ENCODE data around the gene ADH1A. TPM values are rescaled to one million over a fixed set of nuclear protein-coding genes. Genes with fewer than 3 reads are reported as not detected.
"Not testable (repeated sequence)": the region's sequence is repeated elsewhere in the genome, so short reads cannot be mapped to it uniquely, and the experiment has no call there.

ADH1A gene
- total RNA-seq, 3 donors from 2014 or later = 0.20 to 2.4 (median 0.80) TPM

- TF ChIP-seq CTCF (IDR thresholded peaks at IDR 0.05) = no peak
- DNase-seq (no peak), ATAC-seq (no peak)
- intact Hi-C loops (cut with DNase I, micrococcal nuclease) = no loop called here
- Histone ChIP-seq H3K4me1 (ENCODE audit: low read depth) (no peaks in the 10 kb centered on the region), H3K4me3 (no peak overlapping the region), H3K36me3 (ENCODE audit: low read depth) (no peaks in the 10 kb centered on the region), H3K9me3 (peaks cover 3% of the 10 kb centered on the region)
Observed at GRCh38 chr4:99329876-99330275, 39.1 kb upstream of the ADH1A start.

- Histone ChIP-seq H3K36me3 (ENCODE audit: low read depth) (no peaks in the 10 kb centered on the region), H3K9me3 (peaks cover 3% of the 10 kb centered on the region), H3K4me1 (ENCODE audit: low read depth) (no peaks in the 10 kb centered on the region), H3K4me3 (no peak overlapping the region)
- DNase-seq = peak in 1 of 3 donors; percentile 41
- TF ChIP-seq CTCF (IDR thresholded peaks at IDR 0.05) = no peak
- intact Hi-C loops (cut with DNase I, micrococcal nuclease) = no loop called here
- ATAC-seq = peak; percentile 34
Observed at GRCh38 chr4:99324979-99325378, 34.2 kb upstream of the ADH1A start.

GRCh38 chr4:99324361-99324760, 33.6 kb upstream of the ADH1A start:
- Histone ChIP-seq H3K4me1 (ENCODE audit: low read depth) (no peaks in the 10 kb centered on the region), H3K9me3 (peaks cover 3% of the 10 kb centered on the region), H3K36me3 (ENCODE audit: low read depth) (no peaks in the 10 kb centered on the region), H3K4me3 (no peak overlapping the region)
- no peak for DNase-seq
- no peak for ATAC-seq
- intact Hi-C loops (cut with DNase I, micrococcal nuclease) = no loop called here
- TF ChIP-seq CTCF (IDR thresholded peaks at IDR 0.05) = no peak

GRCh38 chr4:99323756-99324155, 33.0 kb upstream of the ADH1A start:
- H3K4me1 ChIP-seq (ENCODE audit: low read depth) = no peaks in the 10 kb centered on the region
- peaks cover 3% of the 10 kb centered on the region for H3K9me3 ChIP-seq
- intact Hi-C loops (cut with DNase I, micrococcal nuclease) = no loop called here
- H3K4me3 ChIP-seq = no peak overlapping the region
- TF ChIP-seq CTCF (IDR thresholded peaks at IDR 0.05) = no peak
- H3K36me3 ChIP-seq (ENCODE audit: low read depth) = no peaks in the 10 kb centered on the region
- peak; percentile 30 for ATAC-seq
- no peak for DNase-seq

GRCh38 chr4:99321241-99322191, 30.7 kb upstream of the ADH1A start, which contains the start of gene ADH1B:
ADH1B (minus strand) TSS chr4:99321401; CDS start chr4:99321331, 70 bp downstream.
- Histone ChIP-seq H3K4me3 (no peak within 1 kb of the TSS), H3K36me3 (ENCODE audit: low read depth) (no peaks in the 10 kb centered on the region), H3K9me3 (no peaks in the 10 kb centered on the region), H3K4me1 (ENCODE audit: low read depth) (no peaks in the 10 kb centered on the region)
- intact Hi-C loops (cut with DNase I, micrococcal nuclease) = no loop called here
- DNase-seq = no peak
- no peak for TF ChIP-seq CTCF (IDR thresholded peaks at IDR 0.05)
- ATAC-seq = no peak

GRCh38 chr4:99317811-99318210, 27.0 kb upstream of the ADH1A start:
- H3K4me3 ChIP-seq; H3K4me1 ChIP-seq (ENCODE audit: low read depth); intact Hi-C loops (cut with DNase I, micrococcal nuclease); DNase-seq; H3K9me3 ChIP-seq; ATAC-seq; H3K36me3 ChIP-seq (ENCODE audit: low read depth): not testable (repeated sequence)

Measured in mucosa of descending colon (tissue), 3 donors.